Breast epithelium (tissue), 3 donors: ENCODE data around the gene GPR85.

Source experiments
- POLR2A ChIP-seq: fragments of 450-650 bp; IDR thresholded peaks from one replicate; pipeline ENCODE4 v1.6.1; 2016; ENCODE audit warnings: antibody characterized with exemption, mild to moderate bottlenecking, moderate library complexity
- POLR2AphosphoS5 ChIP-seq, 3 donors: sonication (generic); formaldehyde crosslinking; IDR thresholded peaks; one replicate each; pipeline ENCODE4 v1.6.1; 2017; ENCODE audit warnings: antibody characterized with exemption in 3 of 3
- TF ChIP-seq, protein P1 (sequence below), 3 donors: fragments of 450-650 bp; IDR thresholded peaks; one replicate each; pipeline ENCODE4 v1.5.1; 2016 to 2017; ENCODE audit warnings: antibody characterized with exemption in 3 of 3, mild to moderate bottlenecking in 3 of 3, moderate library complexity in 3 of 3

DNA sequence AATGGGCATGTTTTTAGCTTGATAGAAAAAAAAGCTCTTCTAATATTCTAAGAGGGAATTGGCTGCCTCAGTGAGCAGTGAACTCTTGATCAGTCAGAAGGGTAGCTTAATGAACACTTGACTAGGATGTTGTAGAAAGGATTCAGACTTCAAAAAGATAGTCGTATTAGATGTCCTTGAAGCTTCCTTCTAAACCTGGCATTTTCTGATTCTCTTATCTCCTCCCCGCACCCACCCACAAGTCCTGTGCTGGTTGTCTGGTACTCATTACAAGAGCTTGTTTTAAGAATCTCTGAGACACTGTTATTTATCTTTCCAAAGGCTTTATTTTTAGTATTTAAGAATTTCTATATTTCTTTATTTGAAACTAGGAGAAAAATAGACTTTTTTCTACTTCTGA lies 39.1 kb upstream of the GPR85 start:
- TF ChIP-seq POLR2AphosphoS5 (IDR thresholded peaks at IDR 0.05) = no peak
- TF ChIP-seq, protein P1, sequence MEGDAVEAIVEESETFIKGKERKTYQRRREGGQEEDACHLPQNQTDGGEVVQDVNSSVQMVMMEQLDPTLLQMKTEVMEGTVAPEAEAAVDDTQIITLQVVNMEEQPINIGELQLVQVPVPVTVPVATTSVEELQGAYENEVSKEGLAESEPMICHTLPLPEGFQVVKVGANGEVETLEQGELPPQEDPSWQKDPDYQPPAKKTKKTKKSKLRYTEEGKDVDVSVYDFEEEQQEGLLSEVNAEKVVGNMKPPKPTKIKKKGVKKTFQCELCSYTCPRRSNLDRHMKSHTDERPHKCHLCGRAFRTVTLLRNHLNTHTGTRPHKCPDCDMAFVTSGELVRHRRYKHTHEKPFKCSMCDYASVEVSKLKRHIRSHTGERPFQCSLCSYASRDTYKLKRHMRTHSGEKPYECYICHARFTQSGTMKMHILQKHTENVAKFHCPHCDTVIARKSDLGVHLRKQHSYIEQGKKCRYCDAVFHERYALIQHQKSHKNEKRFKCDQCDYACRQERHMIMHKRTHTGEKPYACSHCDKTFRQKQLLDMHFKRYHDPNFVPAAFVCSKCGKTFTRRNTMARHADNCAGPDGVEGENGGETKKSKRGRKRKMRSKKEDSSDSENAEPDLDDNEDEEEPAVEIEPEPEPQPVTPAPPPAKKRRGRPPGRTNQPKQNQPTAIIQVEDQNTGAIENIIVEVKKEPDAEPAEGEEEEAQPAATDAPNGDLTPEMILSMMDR (IDR thresholded peaks at IDR 0.05) = no peak
- TF ChIP-seq POLR2A = no peak
